H1 (cell line): Measurements from ENCODE around the gene MOB2. TPM values are rescaled to one million over a fixed set of nuclear protein-coding genes. Genes with fewer than 3 reads are reported as not detected.

Experiments used
- YY1 ChIP-seq: IDR thresholded peaks from 2 replicates; pipeline ENCODE4 v1.6.1; 2011; ENCODE audit warnings: low read depth, mild to moderate bottlenecking, low read length
- polyA plus RNA-seq, 7 experiments: library from polyadenylated mRNA; depleted of rRNA in 3 of 7; stranded (reverse) in 5 of 7; unstranded in 2 of 7; fragments of >200 nt in 5 of 7; fragments of 200-250 nt in 2 of 7; gene quantifications; 1 replicate in 5 of 7; 2 replicates in 1 of 7; 4 replicates in 1 of 7; pipeline versions ENCODE4 v1.2.1 to v1.2.3, GENCODE V29; 2011 to 2013; ENCODE audit warnings: missing spikeins in 2 of 7, mixed read lengths in 2 of 7
- total RNA-seq: library from RNA; stranded (reverse); fragmentation: NEBNext Ultra II Directional; extraction: Animal tissue kit (Norgen Biotek cat#: 25700); gene quantifications from 2 replicates; pipeline ENCODE4 v1.2.1, GENCODE V29; 2021

Gene MOB2
- total and polyA plus RNA-seq, 2 of the 8 experiments (the other 6 are each of a cell fraction or from before 2014, with no cell fraction given): 18.6 to 28.2 TPM

GRCh38 chr11:1531449-1532013 is 45.0 kb upstream of the MOB2 start (continued):
- TF ChIP-seq YY1: no peak
